GM12892 (cell line): ENCODE data around the gene GAL3ST3.
A peak's percentile ranks its signal among the peaks of the same experiment; 100 is the strongest.
"Not testable (repeated sequence)": the region's sequence is repeated elsewhere in the genome, so short reads cannot be mapped to it uniquely, and the experiment has no call there.

Experiments used
- DNase-seq: peaks from one replicate; pipeline ENCODE4 v3.0.0; 2011; ENCODE audit not compliant: insufficient read length
- FAIRE-seq: peaks from 2 replicates; lab custom pipeline; 2011; peaks lifted over from hg19 to GRCh38; lab: Jason Lieb, UNC
- POLR2A ChIP-seq: IDR thresholded peaks from 2 replicates; pipeline ENCODE4 v1.6.1; 2011; ENCODE audit warnings: low read depth, low read length, control low read depth
- POLR2AphosphoS5 ChIP-seq: IDR thresholded peaks from 2 replicates; pipeline ENCODE4 v1.6.1; 2011; ENCODE audit warnings: low read depth, low read length, control low read depth
- TAF1 ChIP-seq: IDR thresholded peaks from 2 replicates; pipeline ENCODE4 v1.6.1; 2011; ENCODE audit warnings: low read depth, mild to moderate bottlenecking, control low read depth, low read length, borderline replicate concordance

Gene GAL3ST3

GRCh38 chr11:66035653-66036333 lies 13.2 kb downstream of the GAL3ST3 start:
- FAIRE-seq (no peak), DNase-seq (no peak)
- TF ChIP-seq TAF1 = no peak
- no peak for TF ChIP-seq POLR2AphosphoS5
- TF ChIP-seq POLR2A = no peak

GRCh38 chr11:66032957-66033735 lies 15.8 kb downstream of the GAL3ST3 start:
- FAIRE-seq = peak; percentile 91
- no peak for DNase-seq
- no peak for TF ChIP-seq POLR2AphosphoS5
- no peak for TF ChIP-seq TAF1
- no peak for TF ChIP-seq POLR2A

GRCh38 chr11:66026017-66026529 lies 22.9 kb downstream of the GAL3ST3 start, which contains the start of gene CATSPER1:
Gene CATSPER1 (minus strand): TSS chr11:66026479. CDS start chr11:66026379, 100 bp downstream.
- DNase-seq (no peak), FAIRE-seq (peak; percentile 66)
- TF ChIP-seq POLR2AphosphoS5 (no peak), POLR2A (no peak), TAF1 (no peak)

GRCh38 chr11:66023186-66023440 lies 25.8 kb downstream of the GAL3ST3 start:
- not testable (repeated sequence) for FAIRE-seq, DNase-seq

- FAIRE-seq = peak; percentile 87
Observed at GRCh38 chr11:66022401-66023185, 26.4 kb downstream of the GAL3ST3 start.

GRCh38 chr11:66020618-66021357 lies 28.2 kb downstream of the GAL3ST3 start:
- FAIRE-seq = no peak
- DNase-seq = no peak
- TF ChIP-seq POLR2A (no peak), POLR2AphosphoS5 (no peak), TAF1 (no peak)

More at GRCh38 chr11:66022401-66023185, 26.4 kb downstream of the GAL3ST3 start:
- TF ChIP-seq POLR2AphosphoS5 (no peak), TAF1 (no peak), POLR2A (no peak)
- peak; percentile 93 for DNase-seq

- TF ChIP-seq TAF1 (no peak), POLR2AphosphoS5 (no peak), POLR2A (no peak)
- FAIRE-seq (no peak), DNase-seq (no peak)
Observed at GRCh38 chr11:66020212-66020611, 28.7 kb downstream of the GAL3ST3 start.

GRCh38 chr11:66017321-66017720 lies 31.6 kb downstream of the GAL3ST3 start:
- DNase-seq (no peak), FAIRE-seq (no peak)
- TF ChIP-seq POLR2AphosphoS5 (no peak), POLR2A (no peak), TAF1 (no peak)

GRCh38 chr11:66016793-66017177 lies 32.2 kb downstream of the GAL3ST3 start:
- DNase-seq = no peak
- FAIRE-seq = no peak
- no peak for TF ChIP-seq TAF1
- no peak for TF ChIP-seq POLR2A
- TF ChIP-seq POLR2AphosphoS5 = no peak

- FAIRE-seq (no peak), DNase-seq (no peak)
- no peak for TF ChIP-seq POLR2AphosphoS5
- no peak for TF ChIP-seq POLR2A
- no peak for TF ChIP-seq TAF1
Observed at GRCh38 chr11:66015936-66016792, 32.8 kb downstream of the GAL3ST3 start.

GRCh38 chr11:66015454-66015881 lies 33.5 kb downstream of the GAL3ST3 start:
- no peak for FAIRE-seq
- TF ChIP-seq POLR2A = no peak
- no peak for TF ChIP-seq TAF1
- no peak for TF ChIP-seq POLR2AphosphoS5
- DNase-seq = no peak
